Frontal cortex (tissue), 1 donor: ENCODE results near the gene CYP2A13. TPM values are rescaled to one million over a fixed set of nuclear protein-coding genes. Genes with fewer than 3 reads are reported as not detected.

Experiments used
- total RNA-seq: library from RNA; depleted of rRNA; stranded (reverse); fragments of >200 nt; gene quantifications from one replicate; pipeline ENCODE4 v1.2.3, GENCODE V29; 2014

The CYP2A13 gene
- total RNA-seq, 1 donor from 2014 or later: not detected

Other genes with a start within 250 kb of the CYP2A13 start
- not detected for gene CYP2A6, start 238.0 kb upstream of the CYP2A13 start, total RNA-seq
- not detected for gene CYP2A7, start 206.2 kb upstream of the CYP2A13 start, total RNA-seq
- not detected for gene CYP2B6, start 97.2 kb upstream of the CYP2A13 start, total RNA-seq
- gene CYP2F1, start 26.0 kb downstream of the CYP2A13 start, total RNA-seq: not detected
- 0.41 TPM for gene CYP2S1, start 104.8 kb downstream of the CYP2A13 start, total RNA-seq
- gene AXL, start 130.8 kb downstream of the CYP2A13 start, total RNA-seq: 4.9 TPM
- gene HNRNPUL1, start 175.9 kb downstream of the CYP2A13 start, total RNA-seq: 51.8 TPM
- gene CCDC97, start 221.7 kb downstream of the CYP2A13 start, total RNA-seq: 4.1 TPM